Right lobe of liver (tissue), 4 donors: ENCODE data around the gene TMEM161B.

Source experiments
- POLR2A ChIP-seq: fragments of 450-650 bp; IDR thresholded peaks from one replicate; pipeline ENCODE4 v1.6.1; 2017; ENCODE audit warnings: antibody characterized with exemption, mild to moderate bottlenecking
- TF ChIP-seq, protein P1 (sequence below), 4 donors: fragments of 200-600 bp in 3 of 4; fragments of 450-650 bp in 1 of 4; IDR thresholded peaks; one replicate each; pipeline versions ENCODE4 v1.5.1 to v1.8.0; 2016 to 2022; ENCODE audit warnings: antibody characterized with exemption in 4 of 4, mild to moderate bottlenecking in 2 of 4
- donor health status: DM: no; HTN: no; CAD: no.
- donor health status: DM: no; HTN: no; CAD: no.
- donor health status: DM: no; HTN: yes; CAD: no.

DNA sequence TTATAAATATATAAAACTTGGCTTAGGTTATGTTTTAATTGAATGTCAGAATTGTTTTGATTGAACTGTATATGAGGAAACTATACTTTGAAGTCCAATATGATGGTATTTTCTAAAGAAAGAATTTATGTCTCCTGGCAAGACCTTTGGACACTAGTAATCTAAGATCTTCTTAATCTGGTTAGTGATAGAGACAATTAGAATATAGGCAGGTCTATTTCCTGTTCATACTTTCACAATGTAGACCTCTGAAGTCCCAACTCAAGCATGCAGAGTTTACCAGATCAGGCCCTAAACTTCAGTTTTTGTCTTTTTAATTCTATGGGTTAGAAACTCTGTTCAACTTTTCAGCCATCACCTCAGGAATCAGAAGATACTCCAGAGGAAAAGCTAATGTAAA lies 6.9 kb upstream of the TMEM161B start:
- TF ChIP-seq, protein P1, sequence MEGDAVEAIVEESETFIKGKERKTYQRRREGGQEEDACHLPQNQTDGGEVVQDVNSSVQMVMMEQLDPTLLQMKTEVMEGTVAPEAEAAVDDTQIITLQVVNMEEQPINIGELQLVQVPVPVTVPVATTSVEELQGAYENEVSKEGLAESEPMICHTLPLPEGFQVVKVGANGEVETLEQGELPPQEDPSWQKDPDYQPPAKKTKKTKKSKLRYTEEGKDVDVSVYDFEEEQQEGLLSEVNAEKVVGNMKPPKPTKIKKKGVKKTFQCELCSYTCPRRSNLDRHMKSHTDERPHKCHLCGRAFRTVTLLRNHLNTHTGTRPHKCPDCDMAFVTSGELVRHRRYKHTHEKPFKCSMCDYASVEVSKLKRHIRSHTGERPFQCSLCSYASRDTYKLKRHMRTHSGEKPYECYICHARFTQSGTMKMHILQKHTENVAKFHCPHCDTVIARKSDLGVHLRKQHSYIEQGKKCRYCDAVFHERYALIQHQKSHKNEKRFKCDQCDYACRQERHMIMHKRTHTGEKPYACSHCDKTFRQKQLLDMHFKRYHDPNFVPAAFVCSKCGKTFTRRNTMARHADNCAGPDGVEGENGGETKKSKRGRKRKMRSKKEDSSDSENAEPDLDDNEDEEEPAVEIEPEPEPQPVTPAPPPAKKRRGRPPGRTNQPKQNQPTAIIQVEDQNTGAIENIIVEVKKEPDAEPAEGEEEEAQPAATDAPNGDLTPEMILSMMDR (IDR thresholded peaks at IDR 0.05), result no peak
- TF ChIP-seq POLR2A, result no peak
